ENCODE results near the gene ESR2.

DNA sequence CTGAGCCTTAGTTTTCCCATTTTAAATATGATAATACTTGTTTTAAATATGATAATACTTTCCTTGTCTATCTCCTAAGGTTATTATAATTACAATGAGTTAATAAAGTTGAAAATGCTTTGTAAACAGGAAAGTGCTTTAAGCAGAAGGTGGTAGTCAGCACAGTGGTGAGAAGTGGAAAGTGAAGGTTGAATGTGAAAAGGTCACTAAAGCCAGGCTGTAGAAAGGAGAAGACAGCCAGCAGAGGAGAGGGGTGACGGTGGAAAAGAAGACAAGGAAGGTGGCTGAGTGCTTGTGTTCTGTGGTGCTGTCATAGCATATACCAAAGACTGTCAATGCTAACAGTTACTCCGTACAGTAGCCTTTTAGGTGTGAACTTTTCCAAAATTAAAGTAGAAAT is 117.8 kb downstream of the ESR2 start:
- TF ChIP-seq, protein P1, sequence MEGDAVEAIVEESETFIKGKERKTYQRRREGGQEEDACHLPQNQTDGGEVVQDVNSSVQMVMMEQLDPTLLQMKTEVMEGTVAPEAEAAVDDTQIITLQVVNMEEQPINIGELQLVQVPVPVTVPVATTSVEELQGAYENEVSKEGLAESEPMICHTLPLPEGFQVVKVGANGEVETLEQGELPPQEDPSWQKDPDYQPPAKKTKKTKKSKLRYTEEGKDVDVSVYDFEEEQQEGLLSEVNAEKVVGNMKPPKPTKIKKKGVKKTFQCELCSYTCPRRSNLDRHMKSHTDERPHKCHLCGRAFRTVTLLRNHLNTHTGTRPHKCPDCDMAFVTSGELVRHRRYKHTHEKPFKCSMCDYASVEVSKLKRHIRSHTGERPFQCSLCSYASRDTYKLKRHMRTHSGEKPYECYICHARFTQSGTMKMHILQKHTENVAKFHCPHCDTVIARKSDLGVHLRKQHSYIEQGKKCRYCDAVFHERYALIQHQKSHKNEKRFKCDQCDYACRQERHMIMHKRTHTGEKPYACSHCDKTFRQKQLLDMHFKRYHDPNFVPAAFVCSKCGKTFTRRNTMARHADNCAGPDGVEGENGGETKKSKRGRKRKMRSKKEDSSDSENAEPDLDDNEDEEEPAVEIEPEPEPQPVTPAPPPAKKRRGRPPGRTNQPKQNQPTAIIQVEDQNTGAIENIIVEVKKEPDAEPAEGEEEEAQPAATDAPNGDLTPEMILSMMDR (IDR thresholded peaks at IDR 0.05; ENCODE audit: insufficient read depth, low read length, poor library complexity, severe bottlenecking): no peak
- TF ChIP-seq EZH2phosphoT487 (conservative IDR thresholded peaks at IDR 0.05; ENCODE audit: low read length): no peak

Data from SU-DHL-6 (cell line).